Measurements from ENCODE around the gene OR6F1.
"Not testable (repeated sequence)": the region's sequence is repeated elsewhere in the genome, so short reads cannot be mapped to it uniquely, and the experiment has no call there.

The OR6F1 gene

DNA sequence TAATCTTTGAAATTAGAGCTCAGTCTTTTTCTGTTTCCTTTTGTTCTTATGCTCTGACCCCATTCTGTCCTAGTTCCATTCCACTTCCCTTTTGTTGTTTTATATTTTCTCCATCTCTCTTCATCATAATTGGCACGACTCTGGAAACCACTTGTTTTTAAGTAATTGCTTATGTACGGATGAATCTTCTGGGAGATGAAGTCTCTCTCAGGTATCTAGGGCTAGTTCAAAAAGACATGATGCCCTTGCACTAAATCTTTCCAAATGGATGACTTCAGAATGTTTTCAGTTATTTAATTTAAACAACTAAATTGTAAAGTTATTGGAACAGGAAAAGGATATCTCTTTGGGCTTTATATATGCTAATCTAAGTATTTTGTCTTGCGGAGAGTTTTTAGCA lies at the start of gene OR6F1:
TSS of gene OR6F1 (minus strand) at position 101 of the 400 bp plus-strand sequence. CDS start 3,891 bp downstream, outside the sequence.
- no peaks in the 10 kb centered on the region for H3K36me3 Mint-ChIP-seq
- H3K27me3 Mint-ChIP-seq, result peaks cover 4% of the 10 kb centered on the region
- peaks cover 3% of the 10 kb centered on the region for H3K9me3 Mint-ChIP-seq (ENCODE audit: low read depth)
- no peak within 1 kb of the TSS for H3K27ac Mint-ChIP-seq
- no peaks in the 10 kb centered on the region for H3K4me1 Mint-ChIP-seq (ENCODE audit: low read depth)
- no peak within 1 kb of the TSS for H3K4me3 Mint-ChIP-seq

DNA sequence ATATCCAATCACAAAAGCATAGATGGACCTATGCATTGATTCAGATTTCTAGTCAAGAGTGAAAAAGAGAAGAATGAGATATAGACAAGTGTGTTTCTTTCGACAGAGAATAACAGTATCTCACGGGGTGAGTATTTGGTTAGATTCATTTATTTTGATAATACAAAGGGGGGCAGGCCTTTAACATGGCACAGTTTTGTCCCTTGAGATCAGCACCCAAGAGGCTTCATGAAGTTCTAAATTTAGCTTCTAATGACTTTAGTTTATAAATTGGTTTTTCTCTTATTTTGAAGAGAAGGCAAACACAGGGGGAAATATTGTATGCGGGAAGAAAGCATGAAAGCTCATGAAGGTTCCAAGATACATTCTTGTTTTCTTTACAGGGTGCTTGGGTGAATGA lies 44.0 kb upstream of the OR6F1 start, which contains the start of gene OR1C1:
TSS of gene OR1C1 (minus strand) at position 101 of the 400 bp plus-strand sequence. CDS start 2,150 bp downstream, outside the sequence.
- H3K27ac Mint-ChIP-seq, result no peak within 1 kb of the TSS
- no peaks in the 10 kb centered on the region for H3K36me3 Mint-ChIP-seq
- H3K4me3 Mint-ChIP-seq, result no peak within 1 kb of the TSS
- no peaks in the 10 kb centered on the region for H3K27me3 Mint-ChIP-seq
- H3K4me1 Mint-ChIP-seq (ENCODE audit: low read depth), result no peaks in the 10 kb centered on the region
- H3K9me3 Mint-ChIP-seq (ENCODE audit: low read depth), result peaks cover 3% of the 10 kb centered on the region

DNA sequence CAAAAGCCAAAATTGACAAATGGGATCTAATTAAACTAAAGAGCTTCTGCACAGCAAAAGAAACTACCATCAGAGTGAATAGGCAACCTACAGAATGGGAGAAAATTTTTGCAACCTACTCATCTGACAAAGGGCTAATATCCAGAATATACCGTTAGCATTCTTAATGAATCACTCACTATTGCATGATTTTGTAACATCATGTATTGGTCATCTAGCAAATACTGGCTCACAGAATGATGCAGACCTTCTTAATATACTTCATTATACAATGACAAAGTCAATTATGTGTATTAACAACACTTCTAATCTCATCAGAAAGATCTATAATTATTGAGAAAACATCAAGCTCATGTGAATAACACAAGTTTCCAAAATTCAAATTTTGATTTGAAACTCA lies 37.9 kb upstream of the OR6F1 start:
- H3K4me3 Mint-ChIP-seq; H3K36me3 Mint-ChIP-seq; H3K27me3 Mint-ChIP-seq; H3K4me1 Mint-ChIP-seq (ENCODE audit: low read depth); H3K27ac Mint-ChIP-seq: not testable (repeated sequence)
- H3K9me3 Mint-ChIP-seq (ENCODE audit: low read depth), result peaks cover 19% of the 10 kb centered on the region

DNA sequence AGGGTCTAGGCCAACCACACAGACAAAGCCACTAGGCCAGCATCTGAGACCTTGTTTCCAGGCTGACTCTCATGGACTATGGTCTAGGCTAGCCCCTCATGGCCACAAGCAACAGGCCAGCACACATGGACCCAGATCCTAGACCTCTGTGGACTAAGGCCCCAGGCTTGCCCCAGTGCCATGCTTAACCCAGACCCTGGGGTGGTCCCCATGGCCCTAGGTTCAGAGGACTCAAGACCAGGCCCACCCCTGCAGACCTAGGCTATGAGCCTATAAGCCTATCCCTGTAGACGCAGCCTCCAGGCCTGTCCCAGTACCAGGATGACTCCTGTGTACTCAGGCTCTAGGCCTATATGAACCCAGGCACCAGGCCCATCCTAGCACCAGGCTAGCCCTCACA lies 33.4 kb upstream of the OR6F1 start:
- H3K9me3 Mint-ChIP-seq (ENCODE audit: low read depth), result peaks cover 20% of the 10 kb centered on the region
- no peak overlapping the region for H3K27ac Mint-ChIP-seq
- H3K4me1 Mint-ChIP-seq (ENCODE audit: low read depth), result no peaks in the 10 kb centered on the region
- no peak overlapping the region for H3K4me3 Mint-ChIP-seq
- no peaks in the 10 kb centered on the region for H3K36me3 Mint-ChIP-seq
- no peaks in the 10 kb centered on the region for H3K27me3 Mint-ChIP-seq

DNA sequence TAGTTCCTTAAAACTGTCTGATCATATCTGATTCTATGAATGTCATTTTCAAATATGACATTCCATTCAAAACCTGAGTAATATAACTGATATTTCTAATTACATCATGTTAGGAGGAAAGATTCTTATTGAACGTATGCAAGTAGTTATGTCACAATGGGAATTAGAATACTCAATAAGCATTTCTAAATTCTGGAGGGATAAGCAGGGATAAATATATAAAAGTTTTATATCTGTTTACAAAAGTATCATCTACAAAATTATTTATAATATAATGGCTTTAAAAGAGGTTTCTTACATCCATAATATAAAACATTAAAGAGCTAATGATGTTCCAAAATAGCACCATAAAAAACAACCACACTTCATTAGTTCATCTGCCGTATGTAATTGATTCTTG lies 31.6 kb upstream of the OR6F1 start, which contains the start of gene OR14A2:
TSS of gene OR14A2 (minus strand) at position 101 of the 400 bp plus-strand sequence.
- no peak within 1 kb of the TSS for H3K4me3 Mint-ChIP-seq
- peaks cover 20% of the 10 kb centered on the region for H3K9me3 Mint-ChIP-seq (ENCODE audit: low read depth)

DNA sequence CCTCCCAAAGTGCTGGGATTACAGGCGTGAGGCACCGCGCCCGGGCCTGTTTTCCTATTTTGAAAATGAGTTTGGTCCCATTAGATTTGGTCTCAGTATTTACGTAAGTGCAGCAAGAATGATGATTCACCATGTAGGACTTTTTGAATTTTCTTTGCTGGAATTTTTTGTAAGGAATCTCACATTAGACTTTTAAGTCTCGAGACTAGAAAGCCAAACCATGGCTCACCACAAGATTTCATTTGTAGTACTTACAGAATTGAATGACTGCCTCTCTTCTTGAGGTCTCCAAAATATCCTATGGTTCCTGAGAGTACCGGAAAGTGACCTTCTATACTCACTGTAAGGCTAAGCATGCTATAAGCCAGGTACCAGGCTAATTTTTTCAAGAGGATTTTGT lies 31.2 kb upstream of the OR6F1 start:
- Mint-ChIP-seq H3K4me3 (no peak overlapping the region), H3K36me3 (no peaks in the 10 kb centered on the region), H3K9me3 (ENCODE audit: low read depth) (peaks cover 20% of the 10 kb centered on the region), H3K27ac (no peak overlapping the region), H3K4me1 (ENCODE audit: low read depth) (no peaks in the 10 kb centered on the region), H3K27me3 (no peaks in the 10 kb centered on the region)

More for the DNA sequence above, 31.6 kb upstream of the OR6F1 start, which contains the start of gene OR14A2:
- H3K27ac Mint-ChIP-seq, result no peak within 1 kb of the TSS
- no peaks in the 10 kb centered on the region for H3K27me3 Mint-ChIP-seq
- H3K4me1 Mint-ChIP-seq (ENCODE audit: low read depth), result no peaks in the 10 kb centered on the region
- H3K36me3 Mint-ChIP-seq, result no peaks in the 10 kb centered on the region

DNA sequence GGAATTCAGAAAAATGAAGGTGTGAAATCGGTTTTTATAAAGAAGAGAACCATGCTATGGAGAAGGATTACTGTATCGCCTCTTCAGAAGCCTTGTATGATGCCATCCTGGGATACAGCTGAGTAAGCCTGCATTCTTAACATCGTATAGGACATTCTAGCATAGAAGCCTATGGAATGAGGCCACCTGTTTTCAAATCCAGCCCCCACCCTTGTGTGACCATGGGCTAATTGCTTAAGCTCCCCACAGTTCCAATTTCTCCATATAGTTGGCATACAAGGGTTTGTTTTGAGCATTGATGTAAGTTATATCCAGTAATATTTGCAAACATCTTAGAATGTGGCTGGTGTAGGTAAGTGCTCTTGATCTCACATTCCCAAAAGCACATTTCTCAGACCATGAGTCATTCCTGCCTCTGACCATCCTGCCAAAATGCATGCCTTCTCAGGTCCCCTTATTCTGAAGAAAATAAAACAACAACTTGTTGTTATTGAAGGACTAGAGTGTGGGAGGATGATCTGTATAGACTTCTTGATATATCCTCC lies 30.0 kb upstream of the OR6F1 start:
- Mint-ChIP-seq H3K36me3 (no peaks in the 10 kb centered on the region), H3K27ac (no peak overlapping the region), H3K4me3 (no peak overlapping the region), H3K9me3 (ENCODE audit: low read depth) (peaks cover 10% of the 10 kb centered on the region), H3K27me3 (no peaks in the 10 kb centered on the region), H3K4me1 (ENCODE audit: low read depth) (no peaks in the 10 kb centered on the region)

DNA sequence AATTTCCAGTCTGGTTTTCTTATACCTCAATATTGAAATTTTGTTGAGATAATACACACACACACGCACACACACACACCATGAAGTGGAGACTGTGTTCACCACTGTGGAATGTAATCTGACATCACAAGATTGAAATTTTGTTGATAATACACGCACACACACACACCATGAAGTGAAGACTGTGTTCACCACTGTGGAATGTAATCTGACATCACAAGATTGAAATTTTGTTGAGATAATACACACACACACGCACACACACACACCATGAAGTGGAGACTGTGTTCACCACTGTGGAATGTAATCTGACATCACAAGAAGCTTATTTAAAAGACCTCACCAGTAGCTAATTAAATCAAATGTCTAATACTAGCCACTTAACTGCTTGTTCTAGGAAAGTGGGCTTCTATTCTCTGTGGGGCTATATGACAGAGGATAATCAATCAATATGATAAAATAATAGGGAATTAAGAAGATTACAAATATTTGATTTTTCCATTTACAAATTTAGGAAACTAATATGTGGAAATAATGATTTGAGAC lies 25.8 kb upstream of the OR6F1 start:
- not testable (repeated sequence) for H3K27me3 Mint-ChIP-seq; H3K27ac Mint-ChIP-seq; H3K36me3 Mint-ChIP-seq; H3K4me1 Mint-ChIP-seq (ENCODE audit: low read depth); H3K4me3 Mint-ChIP-seq; H3K9me3 Mint-ChIP-seq (ENCODE audit: low read depth)

DNA sequence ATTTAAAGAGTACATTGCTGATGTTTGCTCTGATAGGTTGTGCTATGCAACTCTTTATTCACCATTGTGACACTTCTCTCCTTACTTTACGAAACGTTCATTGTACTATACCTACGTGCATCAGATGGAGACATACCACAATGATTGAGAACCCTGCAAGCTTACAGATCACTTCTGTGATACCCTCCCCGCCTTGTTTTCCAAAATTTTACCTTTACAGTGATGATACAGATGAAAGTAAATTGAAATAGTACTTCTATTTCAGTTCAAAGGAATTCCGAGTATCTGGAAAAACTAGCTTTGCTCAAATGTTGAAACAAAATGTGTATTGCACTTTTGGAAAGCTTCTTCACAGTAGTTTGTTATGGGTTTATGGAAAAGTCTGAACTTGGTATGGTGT lies 25.3 kb upstream of the OR6F1 start:
- Mint-ChIP-seq H3K27ac (no peak overlapping the region), H3K4me3 (no peak overlapping the region), H3K36me3 (no peaks in the 10 kb centered on the region), H3K4me1 (ENCODE audit: low read depth) (no peaks in the 10 kb centered on the region), H3K27me3 (no peaks in the 10 kb centered on the region), H3K9me3 (ENCODE audit: low read depth) (no peaks in the 10 kb centered on the region)

DNA sequence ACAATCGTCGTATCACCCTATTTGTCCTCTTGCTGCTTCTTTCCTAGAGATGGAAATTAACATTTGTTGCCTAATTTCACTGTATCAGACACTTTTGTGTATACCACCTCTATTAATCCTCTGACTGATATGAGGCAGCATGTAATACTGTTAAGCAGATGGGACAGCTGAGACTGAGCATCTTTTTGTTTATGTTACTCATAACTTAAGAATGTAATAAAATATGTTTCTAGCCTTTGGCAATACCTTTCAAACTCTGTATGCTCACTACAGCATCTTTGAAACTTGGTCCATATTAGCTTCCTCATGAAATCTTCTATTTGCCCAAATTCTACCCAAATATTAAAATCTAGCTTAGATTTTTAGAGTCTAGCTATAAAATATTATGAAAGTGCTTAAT lies 24.3 kb upstream of the OR6F1 start:
- no peak overlapping the region for H3K4me3 Mint-ChIP-seq
- no peaks in the 10 kb centered on the region for H3K4me1 Mint-ChIP-seq (ENCODE audit: low read depth)
- H3K27me3 Mint-ChIP-seq, result no peaks in the 10 kb centered on the region
- H3K36me3 Mint-ChIP-seq, result no peaks in the 10 kb centered on the region
- no peak overlapping the region for H3K27ac Mint-ChIP-seq
- H3K9me3 Mint-ChIP-seq (ENCODE audit: low read depth), result no peaks in the 10 kb centered on the region

DNA sequence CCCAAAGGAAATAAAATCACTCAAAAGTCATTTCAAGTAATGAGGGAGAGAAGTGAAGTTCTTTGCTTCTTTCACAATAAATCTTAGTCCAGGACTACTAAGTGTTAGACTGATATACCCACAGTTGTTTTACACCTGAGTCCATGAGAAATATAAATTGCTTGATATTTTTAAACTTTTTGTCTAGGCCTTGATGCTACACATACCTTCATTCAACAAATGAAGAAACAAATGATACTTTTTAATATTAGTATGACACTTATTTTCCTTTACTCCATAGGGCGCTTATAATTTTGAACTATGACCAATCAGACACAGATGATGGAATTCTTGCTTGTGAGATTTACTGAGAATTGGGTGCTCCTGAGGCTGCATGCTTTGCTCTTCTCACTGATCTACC lies 21.9 kb upstream of the OR6F1 start, which contains the start of gene OR14K1:
TSS of gene OR14K1 (plus strand) at position 301 of the 400 bp plus-strand sequence. CDS start at position 301, 0 bp downstream.
- Mint-ChIP-seq H3K36me3 (no peaks in the 10 kb centered on the region), H3K9me3 (ENCODE audit: low read depth) (no peaks in the 10 kb centered on the region), H3K4me1 (ENCODE audit: low read depth) (no peaks in the 10 kb centered on the region), H3K4me3 (no peak within 1 kb of the TSS), H3K27ac (no peak within 1 kb of the TSS), H3K27me3 (no peaks in the 10 kb centered on the region)

DNA sequence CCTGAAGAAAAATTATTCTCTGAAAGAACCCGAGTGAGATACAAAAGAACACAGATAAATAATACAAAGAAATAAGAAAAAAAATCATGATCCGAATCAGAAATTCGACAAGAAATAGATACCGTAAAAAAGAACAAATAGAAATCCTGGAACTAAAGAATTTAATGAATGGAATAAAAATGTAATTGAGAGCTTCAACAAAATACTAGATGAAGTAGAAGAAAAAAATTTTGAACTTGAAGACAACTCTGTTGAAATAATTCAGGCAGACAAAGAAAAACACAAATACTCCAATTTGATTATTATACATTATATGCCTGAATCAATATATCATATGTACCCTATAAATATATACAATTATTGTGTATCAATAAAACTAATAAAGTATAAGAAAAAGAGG lies 4.8 kb upstream of the OR6F1 start:
- H3K36me3 Mint-ChIP-seq, result no peaks in the 10 kb centered on the region
- H3K9me3 Mint-ChIP-seq (ENCODE audit: low read depth), result peaks cover 8% of the 10 kb centered on the region

DNA sequence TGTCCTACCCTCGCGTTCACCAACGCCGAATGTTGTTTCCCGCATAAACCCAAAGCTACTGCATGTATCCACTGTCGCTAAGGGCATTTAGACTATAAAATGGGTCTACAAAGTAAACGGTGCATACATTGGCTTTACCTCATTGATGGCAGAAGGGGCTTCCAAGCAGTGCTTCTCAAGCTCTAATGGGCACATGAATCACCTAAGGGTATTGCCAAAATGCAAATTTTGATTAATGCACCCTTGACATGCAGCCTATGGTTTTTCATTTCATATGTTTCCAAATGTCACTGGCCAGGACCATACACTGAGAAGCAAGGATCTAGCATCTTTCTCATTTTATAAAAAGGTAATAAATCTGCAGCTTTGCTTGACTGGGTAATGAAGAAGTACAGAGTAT lies 2.7 kb downstream of the OR6F1 start:
- no peak overlapping the region for H3K27ac Mint-ChIP-seq
- H3K4me1 Mint-ChIP-seq (ENCODE audit: low read depth), result no peaks in the 10 kb centered on the region
- H3K36me3 Mint-ChIP-seq, result no peaks in the 10 kb centered on the region
- peaks cover 4% of the 10 kb centered on the region for H3K27me3 Mint-ChIP-seq
- H3K4me3 Mint-ChIP-seq, result no peak overlapping the region
- H3K9me3 Mint-ChIP-seq (ENCODE audit: low read depth), result no peaks in the 10 kb centered on the region

More for the DNA sequence above, 4.8 kb upstream of the OR6F1 start:
- Mint-ChIP-seq H3K4me3 (no peak overlapping the region), H3K4me1 (ENCODE audit: low read depth) (no peaks in the 10 kb centered on the region), H3K27ac (no peak overlapping the region), H3K27me3 (peaks cover 6% of the 10 kb centered on the region)

DNA sequence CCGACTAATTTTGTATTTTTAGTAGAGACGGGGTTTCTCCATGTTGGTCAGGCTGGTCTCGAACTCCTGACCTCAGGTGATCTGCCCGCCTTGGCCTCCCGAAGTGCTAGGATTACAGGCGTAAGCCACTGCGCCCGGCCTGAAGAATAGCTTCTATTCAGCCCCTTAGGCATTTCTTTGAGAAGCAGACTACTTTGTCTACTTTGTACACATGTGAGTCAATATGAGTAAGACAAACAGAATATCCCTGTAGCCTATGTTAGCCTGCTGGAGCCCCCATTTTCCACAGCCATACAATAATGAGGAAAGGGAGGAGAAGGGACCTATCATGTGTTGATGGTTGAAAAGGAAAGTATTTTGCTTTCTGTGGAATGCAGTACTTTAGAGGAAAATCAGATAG lies 5.8 kb downstream of the OR6F1 start:
- not testable (repeated sequence) for H3K27me3 Mint-ChIP-seq; H3K36me3 Mint-ChIP-seq; H3K4me1 Mint-ChIP-seq (ENCODE audit: low read depth); H3K4me3 Mint-ChIP-seq; H3K27ac Mint-ChIP-seq; H3K9me3 Mint-ChIP-seq (ENCODE audit: low read depth)

DNA sequence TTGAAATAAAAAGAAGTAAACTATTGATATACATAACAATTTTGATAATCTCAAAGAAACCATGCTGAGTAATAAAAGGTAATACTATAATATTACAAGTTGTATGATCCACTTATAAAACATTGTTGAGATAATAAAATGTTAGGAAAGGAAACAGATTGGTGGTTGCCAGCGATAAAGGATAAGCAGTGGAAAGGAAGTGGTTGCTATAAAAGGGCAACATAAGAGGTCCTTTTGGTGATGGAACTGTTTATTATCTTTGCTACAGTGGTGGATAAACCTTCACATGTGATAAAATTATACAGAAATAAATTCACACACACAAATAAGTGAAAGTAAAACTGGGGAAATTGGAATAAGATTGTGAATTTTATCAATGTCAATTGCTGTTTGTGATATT lies 15.1 kb downstream of the OR6F1 start:
- Mint-ChIP-seq H3K4me3 (no peak overlapping the region), H3K27me3 (peaks cover 1% of the 10 kb centered on the region), H3K27ac (no peak overlapping the region)

DNA sequence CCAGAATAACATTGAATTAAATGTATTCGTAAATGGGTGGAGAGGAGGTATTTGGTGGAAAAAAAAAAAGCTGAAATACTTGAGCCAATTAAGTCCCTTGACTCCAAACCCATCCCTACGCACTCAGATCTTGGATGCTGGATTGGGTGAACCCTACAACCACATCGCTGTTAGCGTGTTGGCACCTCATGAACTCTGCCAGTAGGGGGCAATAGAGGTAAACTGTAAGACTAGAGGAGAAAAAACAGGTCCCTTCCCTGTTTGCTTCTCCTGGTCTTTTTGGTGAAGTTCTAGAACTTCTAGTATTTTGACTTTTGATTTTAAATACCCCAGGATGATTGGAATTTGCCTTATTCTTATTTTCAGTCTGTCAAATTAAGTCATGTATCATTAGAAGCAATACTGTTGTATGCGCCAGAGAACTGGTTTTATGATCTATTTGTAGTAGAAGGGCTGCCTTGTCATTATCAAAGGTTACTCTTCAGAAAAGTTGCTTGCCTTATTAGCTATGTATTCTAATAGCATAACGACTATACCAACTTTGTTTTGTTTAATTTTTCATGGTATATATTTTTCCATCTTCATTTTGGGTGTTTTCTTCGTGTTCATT lies 35.1 kb downstream of the OR6F1 start:
- no peak overlapping the region for H3K4me3 Mint-ChIP-seq
- H3K9me3 Mint-ChIP-seq (ENCODE audit: low read depth), result no peaks in the 10 kb centered on the region
- no peaks in the 10 kb centered on the region for H3K27me3 Mint-ChIP-seq
- no peak overlapping the region for H3K27ac Mint-ChIP-seq
- H3K36me3 Mint-ChIP-seq, result no peaks in the 10 kb centered on the region
- H3K4me1 Mint-ChIP-seq (ENCODE audit: low read depth), result no peaks in the 10 kb centered on the region

More for the DNA sequence above, 15.1 kb downstream of the OR6F1 start:
- H3K36me3 Mint-ChIP-seq, result no peaks in the 10 kb centered on the region
- peaks cover 3% of the 10 kb centered on the region for H3K4me1 Mint-ChIP-seq (ENCODE audit: low read depth)
- H3K9me3 Mint-ChIP-seq (ENCODE audit: low read depth), result no peaks in the 10 kb centered on the region
